ENCODE data around the gene PLCB1. TPM values are rescaled to one million over a fixed set of nuclear protein-coding genes. Genes with fewer than 3 reads are reported as not detected.

PLCB1 gene
- total RNA-seq, 1 experiment from 2014 or later = 11.3 TPM

GRCh38 chr20:8723296-8723695, 591.2 kb downstream of the PLCB1 start:
- no peaks in the 10 kb centered on the region for H3K9me3 Mint-ChIP-seq
- H3K4me1 Mint-ChIP-seq = no peaks in the 10 kb centered on the region
- no peak overlapping the region for H3K27ac Mint-ChIP-seq
- no peak for TF ChIP-seq HMGA2 (CRISPR knock-in tag; IDR thresholded peaks at IDR 0.05)
- no peak for TF ChIP-seq NR3C1 (CRISPR knock-in tag; conservative IDR thresholded peaks at IDR 0.05; ENCODE audit: low read depth)
- no peak for TF ChIP-seq MAX (CRISPR knock-in tag; IDR thresholded peaks at IDR 0.05)
- ChIA-PET POLR2A (no interaction called here), CTCF (interaction anchor here (0.6 to 4.2 kb wide), 22 partner anchors 12 to 789 kb away, joined by 3 to 51 read pairs (median 5); partner anchors contain the start of gene PLCB1)
- DNase-seq (ENCODE audit: low spot score) = no peak
- no peak for ATAC-seq
- H3K4me3 Mint-ChIP-seq = no peak overlapping the region
- no peaks in the 10 kb centered on the region; the same call in 1 of the 2 replicates for H3K36me3 Mint-ChIP-seq
- H3K27me3 Mint-ChIP-seq (ENCODE audit: low read depth) = no peaks in the 10 kb centered on the region

GRCh38 chr20:8724884-8725283, 592.8 kb downstream of the PLCB1 start:
- ATAC-seq (no peak), DNase-seq (ENCODE audit: low spot score) (no peak)
- TF ChIP-seq PRDM15 (CRISPR knock-in tag; IDR thresholded peaks at IDR 0.05) (no peak), MAX (CRISPR knock-in tag; IDR thresholded peaks at IDR 0.05) (no peak), SMAD4 (CRISPR knock-in tag; IDR thresholded peaks at IDR 0.05) (no peak), ZNF232 (CRISPR knock-in tag; IDR thresholded peaks at IDR 0.05) (no peak), ZNF532 (CRISPR knock-in tag; IDR thresholded peaks at IDR 0.05; ENCODE audit: borderline replicate concordance) (no peak), OVOL2 (CRISPR knock-in tag; IDR thresholded peaks at IDR 0.05; ENCODE audit: borderline replicate concordance) (no peak), NFYB (CRISPR knock-in tag; conservative IDR thresholded peaks at IDR 0.05; ENCODE audit: low read depth) (no peak), JUN (CRISPR knock-in tag; IDR thresholded peaks at IDR 0.05) (no peak), FOXJ3 (CRISPR knock-in tag; IDR thresholded peaks at IDR 0.05; ENCODE audit: borderline replicate concordance) (no peak), USF2 (CRISPR knock-in tag; IDR thresholded peaks at IDR 0.05) (no peak), NR1H2 (CRISPR knock-in tag; IDR thresholded peaks at IDR 0.05) (no peak), HMGXB4 (CRISPR knock-in tag; IDR thresholded peaks at IDR 0.05) (no peak), NR2C2 (CRISPR knock-in tag; IDR thresholded peaks at IDR 0.05) (no peak), NFE2L1 (CRISPR knock-in tag; IDR thresholded peaks at IDR 0.05) (no peak), ZNF317 (CRISPR knock-in tag; IDR thresholded peaks at IDR 0.05; ENCODE audit: borderline replicate concordance, low read depth) (no peak), NR3C1 (CRISPR knock-in tag; conservative IDR thresholded peaks at IDR 0.05; ENCODE audit: low read depth) (no peak), FOXP4 (CRISPR knock-in tag; IDR thresholded peaks at IDR 0.05) (no peak), NFATC4 (CRISPR knock-in tag; IDR thresholded peaks at IDR 0.05) (no peak)
- no peaks in the 10 kb centered on the region for H3K4me1 Mint-ChIP-seq
- H3K36me3 Mint-ChIP-seq = no peaks in the 10 kb centered on the region
- no peak overlapping the region for H3K27ac Mint-ChIP-seq
- ChIA-PET POLR2A (no interaction called here), CTCF (no interaction called here)
- H3K27me3 Mint-ChIP-seq (ENCODE audit: low read depth) = no peaks in the 10 kb centered on the region
- no peak overlapping the region for H3K4me3 Mint-ChIP-seq
- no peaks in the 10 kb centered on the region for H3K9me3 Mint-ChIP-seq

Measured in WTC11 (cell line).